Keratinocyte (primary cell): ENCODE results near the gene ITGB8. TPM values are rescaled to one million over a fixed set of nuclear protein-coding genes. Genes with fewer than 3 reads are reported as not detected.

Experiments used
- DNase-seq: peaks from one replicate; pipeline ENCODE4 v3.0.0-alpha.2; 2011; ENCODE audit warnings: low read depth, missing footprints, low spot score
- FAIRE-seq: peaks from 2 replicates; lab custom pipeline; 2011; peaks lifted over from hg19 to GRCh38; lab: Jason Lieb, UNC
- H2AFZ ChIP-seq: 2 replicates; pipeline ENCODE4 v1.6.0; 2012; ENCODE audit warnings: low read length, control low read depth, inconsistent platforms; ENCODE audit not compliant: control insufficient read depth
- H3K27ac ChIP-seq: 2 replicates; pipeline ENCODE4 v1.5.1; 2011; ENCODE audit warnings: low read length; ENCODE audit not compliant: control insufficient read depth, insufficient read depth
- H3K27me3 ChIP-seq: 3 replicates; pipeline ENCODE4 v1.6.0; 2011; ENCODE audit warnings: low read length; ENCODE audit not compliant: control insufficient read depth, insufficient read depth; ENCODE audit errors: extremely low read depth
- H3K36me3 ChIP-seq, 2 experiments: 2 replicates in 1 of 2; 3 replicates in 1 of 2; pipeline ENCODE4 v1.5.1; 2011; ENCODE audit warnings: low read length in 2 of 2, mild to moderate bottlenecking in 1 of 2; ENCODE audit not compliant: control insufficient read depth in 2 of 2, insufficient read depth in 2 of 2; ENCODE audit errors: extremely low read depth in 1 of 2
- H3K4me1 ChIP-seq: 3 replicates; pipeline ENCODE4 v1.5.1; 2011; ENCODE audit warnings: low read length; ENCODE audit not compliant: control insufficient read depth, insufficient read depth; ENCODE audit errors: extremely low read depth
- H3K4me2 ChIP-seq: 3 replicates; pipeline ENCODE4 v1.6.0; 2011; ENCODE audit warnings: low read depth, low read length; ENCODE audit not compliant: control insufficient read depth, insufficient read depth; ENCODE audit errors: extremely low read depth
- H3K4me3 ChIP-seq, 3 experiments: fragments of 200-600 bp in 1 of 3; sonication (generic) in 1 of 3; 2 replicates in 2 of 3; 3 replicates in 1 of 3; pipeline ENCODE4 v1.5.1; 2011 to 2016; ENCODE audit warnings: low read length in 3 of 3, mild to moderate bottlenecking in 3 of 3, control low read depth in 2 of 3, inconsistent platforms in 1 of 3, low read depth in 1 of 3, mixed read lengths in 1 of 3, mixed run types in 1 of 3, moderate library complexity in 1 of 3; ENCODE audit not compliant: control insufficient read depth in 2 of 3, insufficient read depth in 2 of 3; ENCODE audit errors: extremely low read depth in 1 of 3
- H3K79me2 ChIP-seq: 2 replicates; pipeline ENCODE4 v1.6.0; 2012; ENCODE audit warnings: low read length; ENCODE audit not compliant: control insufficient read depth, insufficient read depth
- H3K9ac ChIP-seq: 3 replicates; pipeline ENCODE4 v1.6.0; 2011; ENCODE audit warnings: low read length; ENCODE audit not compliant: control insufficient read depth, insufficient read depth; ENCODE audit errors: extremely low read depth
- H3K9me1 ChIP-seq: 3 replicates; pipeline ENCODE4 v1.6.0; 2011; ENCODE audit warnings: low read length; ENCODE audit not compliant: control insufficient read depth, insufficient read depth; ENCODE audit errors: extremely low read depth
- H3K9me3 ChIP-seq: 2 replicates; pipeline ENCODE4 v1.5.1; 2012; ENCODE audit warnings: low read depth, low read length; ENCODE audit not compliant: control insufficient read depth
- H4K20me1 ChIP-seq: 3 replicates; pipeline ENCODE4 v1.6.0; 2011; ENCODE audit warnings: low read length; ENCODE audit not compliant: control insufficient read depth, insufficient read depth; ENCODE audit errors: extremely low read depth
- EZH2 ChIP-seq: IDR thresholded peaks from one replicate; pipeline ENCODE4 v1.6.1; 2012; ENCODE audit warnings: inconsistent platforms, mild to moderate bottlenecking, low read length, moderate library complexity
- dilution Hi-C: fragments of 300-500 bp; cut with MboI; formaldehyde crosslinking; loops from one replicate; pipeline ENCODE4 v1.7.0; 2020; ENCODE audit warnings: low sequenced_read_pairs; ENCODE audit not compliant: extremely low pct_ligation_motif_present
- polyA plus RNA-seq, 5 experiments: library from polyadenylated mRNA; depleted of rRNA in 3 of 5; stranded (reverse) in 3 of 5; stranded (forward) in 1 of 5; unstranded in 1 of 5; fragments of >200 nt; gene quantifications; 1 replicate in 1 of 5; 2 replicates in 3 of 5; 3 replicates in 1 of 5; pipeline versions ENCODE4 v1.2.1 to v1.2.3, GENCODE V29; 2011 to 2012; ENCODE audit warnings: missing spikeins in 2 of 5, low read depth in 1 of 5, low replicate concordance in 1 of 5
- TF ChIP-seq, protein P1 (sequence below), 3 experiments: IDR thresholded peaks in 1 of 3; conservative IDR thresholded peaks in 1 of 3; optimal IDR thresholded peaks in 1 of 3; 2 replicates in 2 of 3; 3 replicates in 1 of 3; pipeline versions ENCODE3 to v1.5.1; 2011; ENCODE audit warnings: low read length in 3 of 3, mild to moderate bottlenecking in 3 of 3, moderate library complexity in 2 of 3, control low read depth in 1 of 3, inconsistent platforms in 1 of 3; ENCODE audit not compliant: insufficient read depth in 2 of 3; ENCODE audit errors: extremely low read depth in 1 of 3

ITGB8 gene
- polyA plus RNA-seq, 1 donor (not counting 4 experiments of a cell fraction or from before 2014, with no cell fraction given), result 10.9 TPM

DNA sequence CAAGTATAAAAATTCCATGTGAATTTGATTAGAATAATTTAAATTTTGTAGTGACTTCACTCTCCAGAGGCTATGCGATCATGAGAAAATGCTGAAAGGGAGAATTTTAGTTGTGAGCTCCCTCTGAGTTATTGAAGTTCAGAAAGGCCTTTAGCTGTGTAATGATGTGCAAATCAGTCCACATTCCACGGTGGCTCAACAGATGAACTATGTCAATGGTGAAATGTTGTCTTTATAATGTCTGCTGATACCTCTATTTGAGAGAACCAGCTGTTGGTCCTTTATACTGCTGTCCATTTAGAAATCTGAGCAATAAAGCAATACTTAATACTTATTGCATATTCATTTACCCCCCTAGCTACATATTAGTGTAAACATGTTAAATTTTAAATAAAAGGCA lies 7.1 kb upstream of the ITGB8 start:
- no peaks in the 10 kb centered on the region for H3K9me1 ChIP-seq
- TF ChIP-seq, protein P1, sequence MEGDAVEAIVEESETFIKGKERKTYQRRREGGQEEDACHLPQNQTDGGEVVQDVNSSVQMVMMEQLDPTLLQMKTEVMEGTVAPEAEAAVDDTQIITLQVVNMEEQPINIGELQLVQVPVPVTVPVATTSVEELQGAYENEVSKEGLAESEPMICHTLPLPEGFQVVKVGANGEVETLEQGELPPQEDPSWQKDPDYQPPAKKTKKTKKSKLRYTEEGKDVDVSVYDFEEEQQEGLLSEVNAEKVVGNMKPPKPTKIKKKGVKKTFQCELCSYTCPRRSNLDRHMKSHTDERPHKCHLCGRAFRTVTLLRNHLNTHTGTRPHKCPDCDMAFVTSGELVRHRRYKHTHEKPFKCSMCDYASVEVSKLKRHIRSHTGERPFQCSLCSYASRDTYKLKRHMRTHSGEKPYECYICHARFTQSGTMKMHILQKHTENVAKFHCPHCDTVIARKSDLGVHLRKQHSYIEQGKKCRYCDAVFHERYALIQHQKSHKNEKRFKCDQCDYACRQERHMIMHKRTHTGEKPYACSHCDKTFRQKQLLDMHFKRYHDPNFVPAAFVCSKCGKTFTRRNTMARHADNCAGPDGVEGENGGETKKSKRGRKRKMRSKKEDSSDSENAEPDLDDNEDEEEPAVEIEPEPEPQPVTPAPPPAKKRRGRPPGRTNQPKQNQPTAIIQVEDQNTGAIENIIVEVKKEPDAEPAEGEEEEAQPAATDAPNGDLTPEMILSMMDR (optimal IDR thresholded peaks at IDR 0.05 in 1 of 3, IDR thresholded peaks at IDR 0.05 in 1 of 3, conservative IDR thresholded peaks at IDR 0.05 in 1 of 3; ENCODE audit: extremely low read depth in 1 of 3, insufficient read depth in 2 of 3, low read length in 3 of 3), result no peak
- H3K36me3 ChIP-seq, result no peaks in the 10 kb centered on the region
- no peak overlapping the region for H3K27ac ChIP-seq
- H3K4me3 ChIP-seq, result no peak overlapping the region
- H2AFZ ChIP-seq, result no peak overlapping the region
- H3K9me3 ChIP-seq, result no peaks in the 10 kb centered on the region
- no peaks in the 10 kb centered on the region for H4K20me1 ChIP-seq
- peaks cover 10% of the 10 kb centered on the region for H3K4me1 ChIP-seq
- H3K9ac ChIP-seq, result no peak overlapping the region
- H3K4me2 ChIP-seq, result no peak overlapping the region
- H3K79me2 ChIP-seq, result no peaks in the 10 kb centered on the region
- dilution Hi-C loops, result loop anchor here (25.0 kb wide), 1 partner anchor 561 kb away; the partner anchor contains the start of gene TMEM196
- no peaks in the 10 kb centered on the region for H3K27me3 ChIP-seq
- no peak for DNase-seq
- FAIRE-seq, result no peak

DNA sequence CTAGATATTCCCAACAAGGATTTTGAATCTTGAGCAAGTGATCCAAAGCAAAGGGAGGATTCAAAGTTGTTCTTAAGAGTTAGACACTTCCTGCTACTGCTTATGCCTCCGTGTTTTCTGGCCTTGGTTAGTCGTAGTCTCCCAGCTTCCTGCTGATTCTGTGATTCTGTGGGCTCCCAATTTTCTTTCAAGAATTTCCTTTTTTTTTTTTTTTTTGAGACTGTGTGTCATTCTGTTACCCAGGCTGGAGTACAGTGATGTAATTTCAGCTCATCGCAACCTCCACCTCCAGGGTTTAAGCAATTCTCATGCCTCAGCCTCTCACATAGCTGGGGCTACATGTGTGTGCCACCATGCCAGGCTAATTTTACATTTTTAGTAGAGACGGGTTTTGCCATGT lies 4.4 kb upstream of the ITGB8 start:
- no peaks in the 10 kb centered on the region for H3K36me3 ChIP-seq
- peaks cover 14% of the 10 kb centered on the region for H3K4me1 ChIP-seq
- no peaks in the 10 kb centered on the region for H4K20me1 ChIP-seq
- peaks cover 5% of the 10 kb centered on the region for H3K79me2 ChIP-seq
- FAIRE-seq (no peak), DNase-seq (no peak)
- no peaks in the 10 kb centered on the region for H3K9me1 ChIP-seq
- no peaks in the 10 kb centered on the region for H3K9me3 ChIP-seq
- dilution Hi-C loops, result no loop called here
- no peak overlapping the region for H3K9ac ChIP-seq
- no peak overlapping the region for H3K4me3 ChIP-seq
- TF ChIP-seq, protein P1 (optimal IDR thresholded peaks at IDR 0.05 in 1 of 3, IDR thresholded peaks at IDR 0.05 in 1 of 3, conservative IDR thresholded peaks at IDR 0.05 in 1 of 3; ENCODE audit: extremely low read depth in 1 of 3, insufficient read depth in 2 of 3, low read length in 3 of 3), result no peak
- TF ChIP-seq EZH2, result no peak
- H3K27me3 ChIP-seq, result no peaks in the 10 kb centered on the region
- no peak overlapping the region for H3K27ac ChIP-seq
- H3K4me2 ChIP-seq, result no peak overlapping the region
- H2AFZ ChIP-seq, result no peak overlapping the region
